Fibroblast of lung (primary cell): Measurements from ENCODE around the gene SYNE1.

Experiments used
- CTCF ChIP-seq, 2 donors: IDR thresholded peaks in 1 of 2; conservative IDR thresholded peaks in 1 of 2; 1 replicate in 1 of 2; 2 replicates in 1 of 2; pipeline ENCODE4 v1.5.1; 2011 to 2012; ENCODE audit warnings: low read length in 2 of 2, control low read depth in 1 of 2, inconsistent platforms in 1 of 2, low read depth in 1 of 2, mild to moderate bottlenecking in 1 of 2
- EZH2 ChIP-seq: IDR thresholded peaks from 2 replicates; pipeline ENCODE4 v1.5.1; 2012; ENCODE audit warnings: low read length, control low read depth, mild to moderate bottlenecking; ENCODE audit errors: missing control alignments

GRCh38 chr6:152379423-152379822, 257.7 kb downstream of the SYNE1 start:
- no peak for TF ChIP-seq CTCF (conservative IDR thresholded peaks at IDR 0.05 in 1 of 2, IDR thresholded peaks at IDR 0.05 in 1 of 2; ENCODE audit: low read depth in 1 of 2, low read length in 2 of 2)
- TF ChIP-seq EZH2: no peak
